DND-41 (cell line): Measurements from ENCODE around the gene ZNF684.
"Not testable (repeated sequence)": the region's sequence is repeated elsewhere in the genome, so short reads cannot be mapped to it uniquely, and the experiment has no call there.

ENCODE experiments used
- ATAC-seq: fragments of 200-7000 bp; cut with Tn5 transposase; 3 replicates; pipeline ENCODE4 v1.9.1; 2021; ENCODE audit warnings: low read depth; ENCODE audit not compliant: insufficient read depth
- DNase-seq: peaks from one replicate; pipeline ENCODE4 v3.0.0-alpha.2; 2020
- H2AFZ ChIP-seq: 2 replicates; pipeline ENCODE4 v1.6.0; 2012; ENCODE audit warnings: low read depth, low read length
- H3K27ac ChIP-seq: 2 replicates; pipeline ENCODE4 v1.5.1; 2012; ENCODE audit warnings: low read length, inconsistent platforms
- H3K27me3 ChIP-seq: fragments of 200-600 bp; sonication (generic); 2 replicates; pipeline ENCODE4 v1.6.0; 2012; ENCODE audit warnings: low read length, mild to moderate bottlenecking, inconsistent platforms; ENCODE audit not compliant: insufficient read depth, poor library complexity
- H3K36me3 ChIP-seq: 2 replicates; pipeline ENCODE4 v1.5.1; 2012; ENCODE audit warnings: low read length, inconsistent platforms; ENCODE audit not compliant: insufficient read depth
- H3K4me1 ChIP-seq: 2 replicates; pipeline ENCODE4 v1.5.1; 2012; ENCODE audit warnings: mild to moderate bottlenecking, low read length; ENCODE audit not compliant: insufficient read depth
- H3K4me2 ChIP-seq: 2 replicates; pipeline ENCODE4 v1.6.0; 2012; ENCODE audit warnings: mild to moderate bottlenecking, moderate library complexity, low read length, inconsistent platforms; ENCODE audit not compliant: insufficient read depth
- H3K4me3 ChIP-seq, 2 experiments: fragments of 200-600 bp in 1 of 2; shearing (Covaris generic) in 1 of 2; 2 replicates each; pipeline ENCODE4 v1.5.1; 2012 to 2016; ENCODE audit warnings: inconsistent platforms in 2 of 2, low read length in 2 of 2, mild to moderate bottlenecking in 2 of 2, low read depth in 1 of 2, moderate library complexity in 1 of 2
- H3K79me2 ChIP-seq: 2 replicates; pipeline ENCODE4 v1.6.0; 2012; ENCODE audit warnings: low read length, inconsistent platforms; ENCODE audit not compliant: insufficient read depth
- H3K9ac ChIP-seq: 2 replicates; pipeline ENCODE4 v1.6.0; 2012; ENCODE audit warnings: low read depth, mild to moderate bottlenecking, inconsistent platforms, low read length, moderate library complexity
- H3K9me3 ChIP-seq: 2 replicates; pipeline ENCODE4 v1.5.1; 2012; ENCODE audit warnings: low read length, moderate library complexity, mild to moderate bottlenecking, inconsistent platforms; ENCODE audit not compliant: insufficient read depth, severe bottlenecking
- H4K20me1 ChIP-seq: 2 replicates; pipeline ENCODE4 v1.6.0; 2012; ENCODE audit warnings: low read length; ENCODE audit not compliant: insufficient read depth
- EZH2 ChIP-seq: IDR thresholded peaks from 3 replicates; pipeline ENCODE4 v1.6.1; 2012; ENCODE audit warnings: borderline replicate concordance, low read depth, mild to moderate bottlenecking, moderate library complexity, low read length, inconsistent platforms; ENCODE audit not compliant: severe bottlenecking
- TF ChIP-seq, protein P1 (sequence below): IDR thresholded peaks from 2 replicates; pipeline ENCODE4 v1.5.1; 2012; ENCODE audit warnings: borderline replicate concordance, low read length, moderate library complexity, mild to moderate bottlenecking; ENCODE audit not compliant: poor library complexity, severe bottlenecking; ENCODE audit errors: extremely low read depth

Gene ZNF684

GRCh38 chr1:40531381-40532061 lies at the start of gene ZNF684:
ZNF684 (plus strand) TSS chr1:40531637; CDS start chr1:40533167, 1,530 bp downstream.
- Histone ChIP-seq H3K79me2 (peaks cover 12% of the 10 kb centered on the region), H3K4me3 (peak within 1 kb of the TSS; percentile 79 to 90), H3K4me1 (peaks cover 26% of the 10 kb centered on the region), H3K9me3 (no peaks in the 10 kb centered on the region), H4K20me1 (no peaks in the 10 kb centered on the region), H3K9ac (peak within 1 kb of the TSS; percentile 77), H3K36me3 (peaks cover 10% of the 10 kb centered on the region; the same call in 1 of the 2 replicates), H3K27ac (peak within 1 kb of the TSS; percentile 82), H3K27me3 (no peaks in the 10 kb centered on the region), H2AFZ (peak within 1 kb of the TSS; percentile 87), H3K4me2 (peak within 1 kb of the TSS; percentile 79)
- ATAC-seq: peak; percentile 99
- TF ChIP-seq EZH2: no peak
- TF ChIP-seq, protein P1, sequence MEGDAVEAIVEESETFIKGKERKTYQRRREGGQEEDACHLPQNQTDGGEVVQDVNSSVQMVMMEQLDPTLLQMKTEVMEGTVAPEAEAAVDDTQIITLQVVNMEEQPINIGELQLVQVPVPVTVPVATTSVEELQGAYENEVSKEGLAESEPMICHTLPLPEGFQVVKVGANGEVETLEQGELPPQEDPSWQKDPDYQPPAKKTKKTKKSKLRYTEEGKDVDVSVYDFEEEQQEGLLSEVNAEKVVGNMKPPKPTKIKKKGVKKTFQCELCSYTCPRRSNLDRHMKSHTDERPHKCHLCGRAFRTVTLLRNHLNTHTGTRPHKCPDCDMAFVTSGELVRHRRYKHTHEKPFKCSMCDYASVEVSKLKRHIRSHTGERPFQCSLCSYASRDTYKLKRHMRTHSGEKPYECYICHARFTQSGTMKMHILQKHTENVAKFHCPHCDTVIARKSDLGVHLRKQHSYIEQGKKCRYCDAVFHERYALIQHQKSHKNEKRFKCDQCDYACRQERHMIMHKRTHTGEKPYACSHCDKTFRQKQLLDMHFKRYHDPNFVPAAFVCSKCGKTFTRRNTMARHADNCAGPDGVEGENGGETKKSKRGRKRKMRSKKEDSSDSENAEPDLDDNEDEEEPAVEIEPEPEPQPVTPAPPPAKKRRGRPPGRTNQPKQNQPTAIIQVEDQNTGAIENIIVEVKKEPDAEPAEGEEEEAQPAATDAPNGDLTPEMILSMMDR: no peak
- DNase-seq: peak; percentile 91

DNA sequence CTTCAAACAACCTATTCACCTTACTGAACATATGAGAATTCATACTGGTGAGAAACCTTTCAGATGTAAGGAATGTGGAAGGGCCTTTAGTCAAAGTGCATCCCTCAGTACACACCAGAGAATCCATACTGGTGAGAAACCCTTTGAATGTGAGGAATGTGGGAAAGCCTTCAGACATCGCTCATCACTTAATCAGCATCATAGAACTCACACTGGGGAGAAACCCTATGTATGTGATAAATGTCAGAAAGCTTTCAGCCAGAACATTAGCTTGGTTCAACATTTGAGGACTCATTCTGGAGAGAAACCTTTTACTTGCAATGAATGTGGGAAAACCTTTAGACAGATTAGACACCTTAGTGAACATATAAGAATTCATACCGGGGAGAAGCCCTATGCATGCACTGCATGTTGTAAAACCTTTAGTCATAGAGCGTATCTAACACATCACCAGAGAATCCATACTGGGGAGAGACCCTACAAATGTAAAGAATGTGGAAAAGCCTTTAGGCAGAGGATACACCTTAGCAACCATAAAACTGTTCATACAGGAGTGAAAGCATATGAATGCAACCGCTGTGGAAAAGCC lies 36.0 kb upstream of the ZNF684 start:
- TF ChIP-seq EZH2: no peak
- TF ChIP-seq, protein P1: no peak
- H3K27ac ChIP-seq: no peak overlapping the region
- no peak overlapping the region for H3K9ac ChIP-seq
- ATAC-seq (no peak), DNase-seq (no peak)
- H3K36me3 ChIP-seq: peaks cover 64% of the 10 kb centered on the region
- H4K20me1 ChIP-seq: no peaks in the 10 kb centered on the region
- H3K27me3 ChIP-seq: no peaks in the 10 kb centered on the region
- H2AFZ ChIP-seq: no peak overlapping the region
- no peaks in the 10 kb centered on the region for H3K4me1 ChIP-seq
- peaks cover 47% of the 10 kb centered on the region for H3K9me3 ChIP-seq
- no peak overlapping the region for H3K4me3 ChIP-seq
- H3K79me2 ChIP-seq: peaks cover 8% of the 10 kb centered on the region; the same call in 1 of the 2 replicates
- no peak overlapping the region for H3K4me2 ChIP-seq

- not testable (repeated sequence) for H2AFZ ChIP-seq, H3K79me2 ChIP-seq, H3K4me1 ChIP-seq, H3K4me3 ChIP-seq, H3K9ac ChIP-seq, H3K27me3 ChIP-seq, H3K4me2 ChIP-seq, H3K27ac ChIP-seq, H4K20me1 ChIP-seq, ATAC-seq, DNase-seq
- Histone ChIP-seq H3K9me3 (peaks cover 53% of the 10 kb centered on the region), H3K36me3 (peaks cover 16% of the 10 kb centered on the region)
Measured at GRCh38 chr1:40502651-40503050, 28.8 kb upstream of the ZNF684 start.

DNA sequence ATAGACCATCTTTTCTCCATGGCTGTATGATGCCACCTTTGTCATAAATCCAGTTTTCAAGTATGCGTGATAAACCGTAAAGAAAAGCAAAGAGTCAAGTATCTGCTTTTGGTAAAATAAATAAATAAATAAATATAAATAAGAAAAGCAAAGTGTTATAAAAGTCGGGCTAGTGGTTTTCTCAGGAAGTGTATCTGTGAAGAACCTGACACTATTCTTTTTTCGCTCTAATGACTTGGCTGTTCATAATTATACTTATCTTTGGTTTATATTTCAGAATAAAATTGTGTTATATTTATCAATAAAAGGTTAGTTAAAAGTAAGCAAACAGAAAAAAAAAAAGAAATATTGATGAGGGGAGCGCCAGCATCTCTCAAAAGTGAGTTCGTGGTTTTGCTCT lies 23.5 kb upstream of the ZNF684 start:
- ATAC-seq: no peak
- Histone ChIP-seq H3K4me1 (peaks cover 26% of the 10 kb centered on the region), H3K9me3 (peaks cover 33% of the 10 kb centered on the region), H3K4me3 (peak overlapping the region; percentile 69 to 84), H4K20me1 (no peaks in the 10 kb centered on the region), H3K9ac (peak overlapping the region; percentile 83), H3K36me3 (peaks cover 17% of the 10 kb centered on the region), H3K79me2 (peaks cover 42% of the 10 kb centered on the region), H2AFZ (peak overlapping the region; percentile 91), H3K4me2 (peak overlapping the region; percentile 85), H3K27me3 (no peaks in the 10 kb centered on the region), H3K27ac (peak overlapping the region; percentile 70)
- no peak for DNase-seq
- TF ChIP-seq, protein P1: no peak
- TF ChIP-seq EZH2: no peak
